CD4-positive, alpha-beta T cell treated with Interleukin-15 for 4 hours (primary cell): ENCODE data around the gene PKIB.
"Not testable (repeated sequence)": the region's sequence is repeated elsewhere in the genome, so short reads cannot be mapped to it uniquely, and the experiment has no call there.

Experiments
- DNase-seq: peaks from one replicate; pipeline ENCODE4 v3.0.0-alpha.2; 2020; ENCODE audit warnings: low spot score

The PKIB gene

GRCh38 chr6:122712093-122712447, 101.9 kb downstream of the PKIB start:
- no peak for DNase-seq

GRCh38 chr6:122712448-122713137, 102.4 kb downstream of the PKIB start:
- no peak for DNase-seq

- DNase-seq, result no peak
Observed at GRCh38 chr6:122713138-122713537, 102.9 kb downstream of the PKIB start.

GRCh38 chr6:122714059-122714458, 103.9 kb downstream of the PKIB start:
- no peak for DNase-seq

- no peak for DNase-seq
Observed at GRCh38 chr6:122715725-122716124, 105.5 kb downstream of the PKIB start.

GRCh38 chr6:122717350-122717749, 107.1 kb downstream of the PKIB start:
- DNase-seq, result no peak

GRCh38 chr6:122718616-122719015, 108.4 kb downstream of the PKIB start:
- DNase-seq, result no peak

- DNase-seq, result no peak
Observed at GRCh38 chr6:122719176-122719575, 109.0 kb downstream of the PKIB start.

- no peak for DNase-seq
Observed at GRCh38 chr6:122722746-122723145, 112.5 kb downstream of the PKIB start.

- DNase-seq, result no peak
Observed at GRCh38 chr6:122726649-122727048, 116.4 kb downstream of the PKIB start.

GRCh38 chr6:122727244-122727643, 117.0 kb downstream of the PKIB start:
- no peak for DNase-seq

GRCh38 chr6:122730334-122730733, 120.1 kb downstream of the PKIB start:
- DNase-seq, result no peak

GRCh38 chr6:122730775-122731386, 120.7 kb downstream of the PKIB start:
- DNase-seq, result no peak

- no peak for DNase-seq
Observed at GRCh38 chr6:122733259-122733658, 123.1 kb downstream of the PKIB start.

GRCh38 chr6:122734529-122735395, 124.6 kb downstream of the PKIB start:
- no peak for DNase-seq

- no peak for DNase-seq
Observed at GRCh38 chr6:122735582-122735981, 125.4 kb downstream of the PKIB start.

GRCh38 chr6:122736163-122736562, 126.0 kb downstream of the PKIB start:
- DNase-seq, result no peak

- DNase-seq, result no peak
Observed at GRCh38 chr6:122736616-122737015, 126.4 kb downstream of the PKIB start.

- DNase-seq, result no peak
Observed at GRCh38 chr6:122740091-122740490, 129.9 kb downstream of the PKIB start.

GRCh38 chr6:122740936-122741335, 130.7 kb downstream of the PKIB start:
- no peak for DNase-seq

GRCh38 chr6:122744247-122744646, 134.0 kb downstream of the PKIB start:
- not testable (repeated sequence) for DNase-seq

GRCh38 chr6:122744856-122745255, 134.7 kb downstream of the PKIB start:
- DNase-seq, result not testable (repeated sequence)

- no peak for DNase-seq
Observed at GRCh38 chr6:122746688-122747087, 136.5 kb downstream of the PKIB start.
